Measurements from ENCODE around the gene AP1S2.

GRCh38 chrX:15869695-15870094 lies 15.1 kb upstream of the AP1S2 start:
- TF ChIP-seq, protein P1, sequence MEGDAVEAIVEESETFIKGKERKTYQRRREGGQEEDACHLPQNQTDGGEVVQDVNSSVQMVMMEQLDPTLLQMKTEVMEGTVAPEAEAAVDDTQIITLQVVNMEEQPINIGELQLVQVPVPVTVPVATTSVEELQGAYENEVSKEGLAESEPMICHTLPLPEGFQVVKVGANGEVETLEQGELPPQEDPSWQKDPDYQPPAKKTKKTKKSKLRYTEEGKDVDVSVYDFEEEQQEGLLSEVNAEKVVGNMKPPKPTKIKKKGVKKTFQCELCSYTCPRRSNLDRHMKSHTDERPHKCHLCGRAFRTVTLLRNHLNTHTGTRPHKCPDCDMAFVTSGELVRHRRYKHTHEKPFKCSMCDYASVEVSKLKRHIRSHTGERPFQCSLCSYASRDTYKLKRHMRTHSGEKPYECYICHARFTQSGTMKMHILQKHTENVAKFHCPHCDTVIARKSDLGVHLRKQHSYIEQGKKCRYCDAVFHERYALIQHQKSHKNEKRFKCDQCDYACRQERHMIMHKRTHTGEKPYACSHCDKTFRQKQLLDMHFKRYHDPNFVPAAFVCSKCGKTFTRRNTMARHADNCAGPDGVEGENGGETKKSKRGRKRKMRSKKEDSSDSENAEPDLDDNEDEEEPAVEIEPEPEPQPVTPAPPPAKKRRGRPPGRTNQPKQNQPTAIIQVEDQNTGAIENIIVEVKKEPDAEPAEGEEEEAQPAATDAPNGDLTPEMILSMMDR (IDR thresholded peaks at IDR 0.05), result no peak
- no peak for TF ChIP-seq POLR2A (IDR thresholded peaks at IDR 0.05)
- TF ChIP-seq POLR2AphosphoS5 (IDR thresholded peaks at IDR 0.05; ENCODE audit: insufficient read depth in 1 of 2, low read depth in 1 of 2), result no peak

All from vagina (tissue), 2 donors.